Measurements from ENCODE around the gene EPHA3.

EPHA3 gene

GRCh38 chr3:89405176-89405575 lies 297.8 kb downstream of the EPHA3 start:
- no peaks in the 10 kb centered on the region for H3K9me3 ChIP-seq (ENCODE audit: control insufficient read depth, insufficient read depth, low read length)
- no peak overlapping the region for H3K9ac ChIP-seq (ENCODE audit: low read depth, low read length)
- H3K4me1 ChIP-seq (ENCODE audit: insufficient read depth, low read length), result peaks cover 4% of the 10 kb centered on the region; the same call in 1 of the 2 replicates
- H3K36me3 ChIP-seq (ENCODE audit: insufficient read depth, low read length), result no peaks in the 10 kb centered on the region

- no peak overlapping the region for H3K9ac ChIP-seq (ENCODE audit: low read depth, low read length)
- H3K9me3 ChIP-seq (ENCODE audit: control insufficient read depth, insufficient read depth, low read length), result no peaks in the 10 kb centered on the region
- H3K4me1 ChIP-seq (ENCODE audit: insufficient read depth, low read length), result peaks cover 4% of the 10 kb centered on the region; the same call in 1 of the 2 replicates
- no peaks in the 10 kb centered on the region for H3K36me3 ChIP-seq (ENCODE audit: insufficient read depth, low read length)
These were observed 298.2 kb downstream of the EPHA3 start for GRCh38 chr3:89405593-89405992.

GRCh38 chr3:89411201-89411600 lies 303.8 kb downstream of the EPHA3 start:
- Histone ChIP-seq H3K4me1 (ENCODE audit: insufficient read depth, low read length) (peaks cover 7% of the 10 kb centered on the region; the same call in 1 of the 2 replicates), H3K36me3 (ENCODE audit: insufficient read depth, low read length) (no peaks in the 10 kb centered on the region), H3K9ac (ENCODE audit: low read depth, low read length) (no peak overlapping the region)

GRCh38 chr3:89414270-89414669 lies 306.8 kb downstream of the EPHA3 start:
- Histone ChIP-seq H3K4me1 (ENCODE audit: insufficient read depth, low read length) (peaks cover 8% of the 10 kb centered on the region; the same call in 1 of the 2 replicates), H3K36me3 (ENCODE audit: insufficient read depth, low read length) (no peaks in the 10 kb centered on the region), H3K9me3 (ENCODE audit: control insufficient read depth, insufficient read depth, low read length) (no peaks in the 10 kb centered on the region), H3K9ac (ENCODE audit: low read depth, low read length) (no peak overlapping the region)

More at GRCh38 chr3:89411201-89411600, 303.8 kb downstream of the EPHA3 start:
- no peaks in the 10 kb centered on the region for H3K9me3 ChIP-seq (ENCODE audit: control insufficient read depth, insufficient read depth, low read length)

- Histone ChIP-seq H3K36me3 (ENCODE audit: insufficient read depth, low read length) (no peaks in the 10 kb centered on the region), H3K9me3 (ENCODE audit: control insufficient read depth, insufficient read depth, low read length) (no peaks in the 10 kb centered on the region), H3K9ac (ENCODE audit: low read depth, low read length) (no peak overlapping the region), H3K4me1 (ENCODE audit: insufficient read depth, low read length) (peaks cover 9% of the 10 kb centered on the region)
These were observed 312.3 kb downstream of the EPHA3 start for GRCh38 chr3:89419647-89420241.

- Histone ChIP-seq H3K36me3 (ENCODE audit: insufficient read depth, low read length) (no peaks in the 10 kb centered on the region), H3K9ac (ENCODE audit: low read depth, low read length) (no peak overlapping the region), H3K4me1 (ENCODE audit: insufficient read depth, low read length) (no peaks in the 10 kb centered on the region), H3K9me3 (ENCODE audit: control insufficient read depth, insufficient read depth, low read length) (no peaks in the 10 kb centered on the region)
These were observed 318.6 kb downstream of the EPHA3 start for GRCh38 chr3:89426060-89426459.

GRCh38 chr3:89434621-89435380 lies 327.4 kb downstream of the EPHA3 start:
- Histone ChIP-seq H3K9me3 (ENCODE audit: control insufficient read depth, insufficient read depth, low read length) (no peaks in the 10 kb centered on the region), H3K4me1 (ENCODE audit: insufficient read depth, low read length) (no peaks in the 10 kb centered on the region), H3K9ac (ENCODE audit: low read depth, low read length) (no peak overlapping the region), H3K36me3 (ENCODE audit: insufficient read depth, low read length) (no peaks in the 10 kb centered on the region)

GRCh38 chr3:89436846-89437245 lies 329.4 kb downstream of the EPHA3 start:
- Histone ChIP-seq H3K9me3 (ENCODE audit: control insufficient read depth, insufficient read depth, low read length) (no peaks in the 10 kb centered on the region), H3K4me1 (ENCODE audit: insufficient read depth, low read length) (no peaks in the 10 kb centered on the region), H3K36me3 (ENCODE audit: insufficient read depth, low read length) (no peaks in the 10 kb centered on the region), H3K9ac (ENCODE audit: low read depth, low read length) (no peak overlapping the region)

GRCh38 chr3:89440386-89440785 lies 333.0 kb downstream of the EPHA3 start:
- Histone ChIP-seq H3K9ac (ENCODE audit: low read depth, low read length) (no peak overlapping the region), H3K4me1 (ENCODE audit: insufficient read depth, low read length) (no peaks in the 10 kb centered on the region), H3K36me3 (ENCODE audit: insufficient read depth, low read length) (no peaks in the 10 kb centered on the region), H3K9me3 (ENCODE audit: control insufficient read depth, insufficient read depth, low read length) (no peaks in the 10 kb centered on the region)

- Histone ChIP-seq H3K4me1 (ENCODE audit: insufficient read depth, low read length) (no peaks in the 10 kb centered on the region), H3K9me3 (ENCODE audit: control insufficient read depth, insufficient read depth, low read length) (no peaks in the 10 kb centered on the region), H3K36me3 (ENCODE audit: insufficient read depth, low read length) (no peaks in the 10 kb centered on the region), H3K9ac (ENCODE audit: low read depth, low read length) (no peak overlapping the region)
These were observed 333.7 kb downstream of the EPHA3 start for GRCh38 chr3:89441141-89441540.

- H3K36me3 ChIP-seq (ENCODE audit: insufficient read depth, low read length), result no peaks in the 10 kb centered on the region
- H3K9me3 ChIP-seq (ENCODE audit: control insufficient read depth, insufficient read depth, low read length), result no peaks in the 10 kb centered on the region
- no peaks in the 10 kb centered on the region for H3K4me1 ChIP-seq (ENCODE audit: insufficient read depth, low read length)
- no peak overlapping the region for H3K9ac ChIP-seq (ENCODE audit: low read depth, low read length)
These were observed 339.2 kb downstream of the EPHA3 start for GRCh38 chr3:89446593-89446992.

GRCh38 chr3:89447243-89447642 lies 339.8 kb downstream of the EPHA3 start:
- no peaks in the 10 kb centered on the region for H3K9me3 ChIP-seq (ENCODE audit: control insufficient read depth, insufficient read depth, low read length)
- H3K9ac ChIP-seq (ENCODE audit: low read depth, low read length), result no peak overlapping the region
- no peaks in the 10 kb centered on the region for H3K4me1 ChIP-seq (ENCODE audit: insufficient read depth, low read length)
- H3K36me3 ChIP-seq (ENCODE audit: insufficient read depth, low read length), result no peaks in the 10 kb centered on the region

- H3K36me3 ChIP-seq (ENCODE audit: insufficient read depth, low read length), result no peaks in the 10 kb centered on the region
- H3K9ac ChIP-seq (ENCODE audit: low read depth, low read length), result no peak overlapping the region
- no peaks in the 10 kb centered on the region for H3K4me1 ChIP-seq (ENCODE audit: insufficient read depth, low read length)
- H3K9me3 ChIP-seq (ENCODE audit: control insufficient read depth, insufficient read depth, low read length), result no peaks in the 10 kb centered on the region
These were observed 341.7 kb downstream of the EPHA3 start for GRCh38 chr3:89449086-89449485.

GRCh38 chr3:89452066-89452465 lies 344.6 kb downstream of the EPHA3 start:
- Histone ChIP-seq H3K36me3 (ENCODE audit: insufficient read depth, low read length) (no peaks in the 10 kb centered on the region), H3K9ac (ENCODE audit: low read depth, low read length) (no peak overlapping the region), H3K4me1 (ENCODE audit: insufficient read depth, low read length) (no peaks in the 10 kb centered on the region), H3K9me3 (ENCODE audit: control insufficient read depth, insufficient read depth, low read length) (peaks cover 1% of the 10 kb centered on the region; the same call in 1 of the 2 replicates)

GRCh38 chr3:89455240-89455639 lies 347.8 kb downstream of the EPHA3 start:
- H3K9ac ChIP-seq (ENCODE audit: low read depth, low read length), result no peak overlapping the region
- no peaks in the 10 kb centered on the region for H3K36me3 ChIP-seq (ENCODE audit: insufficient read depth, low read length)
- H3K9me3 ChIP-seq (ENCODE audit: control insufficient read depth, insufficient read depth, low read length), result peaks cover 8% of the 10 kb centered on the region; the same call in 1 of the 2 replicates
- H3K4me1 ChIP-seq (ENCODE audit: insufficient read depth, low read length), result no peaks in the 10 kb centered on the region

Data from ES-I3 (cell line).